ENCODE data around the gene EFL1. TPM values are rescaled to one million over a fixed set of nuclear protein-coding genes. Genes with fewer than 3 reads are reported as not detected.

The EFL1 gene
- total and polyA plus RNA-seq, 9 of the 15 experiments (the other 6 are each of a cell fraction or from before 2014, with no cell fraction given), result 4.8 to 32.5 (median 16.9) TPM

GRCh38 chr15:82140886-82141285, 121.6 kb downstream of the EFL1 start:
- POLR2A ChIA-PET, result interaction anchor here (1.0 kb wide), 1 partner anchor 228 kb away, joined by 4 read pairs; no protein-coding TSS in a partner anchor
- Histone ChIP-seq H3K4me2 (ENCODE audit: insufficient read depth, low read length) (no peak overlapping the region), H3K27ac (ENCODE audit: extremely low read depth, low read depth, low read length) (no peak overlapping the region)
- no peak for TF ChIP-seq RFX1 (IDR thresholded peaks at IDR 0.05)
- no peak for TF ChIP-seq FOXA1 (IDR thresholded peaks at IDR 0.05; ENCODE audit: borderline replicate concordance)
- no peak for TF ChIP-seq E2F4 (CRISPR knock-in tag; IDR thresholded peaks at IDR 0.05; ENCODE audit: low read depth)
- TF ChIP-seq GTF3C2 (IDR thresholded peaks at IDR 0.05; ENCODE audit: borderline replicate concordance, extremely low read depth, insufficient read length), result no peak
- no peak for TF ChIP-seq RB1 (IDR thresholded peaks at IDR 0.05; ENCODE audit: low read depth)
- TF ChIP-seq ZNF217 (CRISPR knock-in tag; IDR thresholded peaks at IDR 0.05), result no peak
- no peak for TF ChIP-seq CREBBP (IDR thresholded peaks at IDR 0.05; ENCODE audit: low read depth, low read length)
- TF ChIP-seq ZNF699 (CRISPR knock-in tag; IDR thresholded peaks at IDR 0.05; ENCODE audit: insufficient replicate concordance), result no peak
- TF ChIP-seq, protein P1, sequence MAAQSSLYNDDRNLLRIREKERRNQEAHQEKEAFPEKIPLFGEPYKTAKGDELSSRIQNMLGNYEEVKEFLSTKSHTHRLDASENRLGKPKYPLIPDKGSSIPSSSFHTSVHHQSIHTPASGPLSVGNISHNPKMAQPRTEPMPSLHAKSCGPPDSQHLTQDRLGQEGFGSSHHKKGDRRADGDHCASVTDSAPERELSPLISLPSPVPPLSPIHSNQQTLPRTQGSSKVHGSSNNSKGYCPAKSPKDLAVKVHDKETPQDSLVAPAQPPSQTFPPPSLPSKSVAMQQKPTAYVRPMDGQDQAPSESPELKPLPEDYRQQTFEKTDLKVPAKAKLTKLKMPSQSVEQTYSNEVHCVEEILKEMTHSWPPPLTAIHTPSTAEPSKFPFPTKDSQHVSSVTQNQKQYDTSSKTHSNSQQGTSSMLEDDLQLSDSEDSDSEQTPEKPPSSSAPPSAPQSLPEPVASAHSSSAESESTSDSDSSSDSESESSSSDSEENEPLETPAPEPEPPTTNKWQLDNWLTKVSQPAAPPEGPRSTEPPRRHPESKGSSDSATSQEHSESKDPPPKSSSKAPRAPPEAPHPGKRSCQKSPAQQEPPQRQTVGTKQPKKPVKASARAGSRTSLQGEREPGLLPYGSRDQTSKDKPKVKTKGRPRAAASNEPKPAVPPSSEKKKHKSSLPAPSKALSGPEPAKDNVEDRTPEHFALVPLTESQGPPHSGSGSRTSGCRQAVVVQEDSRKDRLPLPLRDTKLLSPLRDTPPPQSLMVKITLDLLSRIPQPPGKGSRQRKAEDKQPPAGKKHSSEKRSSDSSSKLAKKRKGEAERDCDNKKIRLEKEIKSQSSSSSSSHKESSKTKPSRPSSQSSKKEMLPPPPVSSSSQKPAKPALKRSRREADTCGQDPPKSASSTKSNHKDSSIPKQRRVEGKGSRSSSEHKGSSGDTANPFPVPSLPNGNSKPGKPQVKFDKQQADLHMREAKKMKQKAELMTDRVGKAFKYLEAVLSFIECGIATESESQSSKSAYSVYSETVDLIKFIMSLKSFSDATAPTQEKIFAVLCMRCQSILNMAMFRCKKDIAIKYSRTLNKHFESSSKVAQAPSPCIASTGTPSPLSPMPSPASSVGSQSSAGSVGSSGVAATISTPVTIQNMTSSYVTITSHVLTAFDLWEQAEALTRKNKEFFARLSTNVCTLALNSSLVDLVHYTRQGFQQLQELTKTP (IDR thresholded peaks at IDR 0.05; ENCODE audit: low read depth in 1 of 2, partially characterized antibody in 2 of 2), result no peak
- TF ChIP-seq HNRNPUL1 (IDR thresholded peaks at IDR 0.05; ENCODE audit: low read length), result no peak
- TF ChIP-seq ZNF586 (CRISPR knock-in tag; conservative IDR thresholded peaks at IDR 0.05), result no peak
- no peak for TF ChIP-seq ZNF764 (CRISPR knock-in tag; IDR thresholded peaks at IDR 0.05; ENCODE audit: low read depth)
- TF ChIP-seq ZNF232 (CRISPR knock-in tag; IDR thresholded peaks at IDR 0.05), result no peak

More at GRCh38 chr15:82140886-82141285, 121.6 kb downstream of the EFL1 start:
- Histone ChIP-seq H3K36me3 (ENCODE audit: control insufficient read depth, insufficient read depth, low read length) (peaks cover 26% of the 10 kb centered on the region; the same call in 2 of the 3 replicates), H3K27me3 (ENCODE audit: control insufficient read depth in 2 of 2, insufficient read depth in 2 of 2, low read length in 2 of 2) (no peaks in the 10 kb centered on the region), H3K9ac (ENCODE audit: insufficient read depth in 1 of 2, low read depth in 2 of 2, low read length in 2 of 2) (no peak overlapping the region), H3K4me3 (no peak overlapping the region), H3K9me3 (replicated peaks; ENCODE audit: control insufficient read depth, insufficient read depth, low read depth, low read length) (no peaks in the 10 kb centered on the region), H4K20me1 (replicated peaks; ENCODE audit: control insufficient read depth, insufficient read depth, low read length) (no peaks in the 10 kb centered on the region), H3K79me2 (ENCODE audit: control insufficient read depth, insufficient read depth, low read length) (no peaks in the 10 kb centered on the region), H3K9me1 (ENCODE audit: control insufficient read depth, insufficient read depth, low read length) (no peaks in the 10 kb centered on the region), H2AFZ (ENCODE audit: low read depth, low read length) (no peak overlapping the region), H3K4me1 (replicated peaks in 1 of 2; ENCODE audit: control insufficient read depth in 2 of 2, insufficient read depth in 2 of 2, low read length in 2 of 2) (peaks cover 0 to 2% of the 10 kb centered on the region in 2 experiments; a peak in 2 of 5 replicates)
- in situ Hi-C loops (cut with MboI) (no loop called here), intact Hi-C loops (cut with micrococcal nuclease) (no loop called here)
- CTCF ChIA-PET (ENCODE audit: low intra/inter-chr PET ratio), result no interaction called here
- DNase-seq (ENCODE audit: extremely low read depth in 1 of 4, low spot score in 3 of 4) (no peak), ATAC-seq (no peak), FAIRE-seq (no peak)
- BruUV-seq (replicated peaks), result no TSS peak
- WGBS (ENCODE audit: insufficient coverage, low coverage, missing lambda C conversion rate), result 38% methylated on average over 2 of the region's 2 CpGs

All from K562 (cell line).